Measurements from ENCODE around the gene OR4D2.

Gene OR4D2

DNA sequence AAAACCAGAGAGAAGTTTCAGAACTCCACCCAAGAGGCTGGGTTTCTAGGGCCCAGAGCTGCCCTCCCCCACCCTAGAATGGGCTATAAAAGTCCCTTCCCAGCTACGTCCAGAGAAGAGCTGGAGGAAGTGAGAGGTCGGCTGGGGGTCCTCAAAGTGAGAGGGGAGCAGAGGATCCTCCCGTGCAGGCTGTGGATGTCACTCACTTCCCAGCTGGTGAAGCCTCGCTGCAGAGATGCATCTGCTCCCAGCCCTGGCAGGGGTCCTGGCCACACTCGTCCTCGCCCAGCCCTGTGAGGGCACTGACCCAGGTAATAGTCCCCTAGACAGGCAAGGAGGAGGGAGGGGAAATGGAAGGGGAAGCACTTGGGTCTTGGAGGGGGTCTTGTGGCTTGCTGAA is 25.8 kb downstream of the OR4D2 start, which contains the start of gene EPX:
EPX (plus strand) TSS at position 115 of the 400 bp plus-strand sequence; CDS start at position 236, 121 bp downstream.
- Histone ChIP-seq H3K9ac (ENCODE audit: low read depth, low read length) (no peak within 1 kb of the TSS), H3K4me3 (ENCODE audit: low read depth in 1 of 2, low read length in 2 of 2) (no peak within 1 kb of the TSS), H3K4me1 (ENCODE audit: insufficient read depth, low read length) (no peaks in the 10 kb centered on the region), H3K4me2 (ENCODE audit: insufficient read depth, low read length) (no peak within 1 kb of the TSS), H3K27me3 (ENCODE audit: insufficient read depth, low read length, poor library complexity) (no peaks in the 10 kb centered on the region), H3K9me3 (ENCODE audit: insufficient read depth, low read length, severe bottlenecking) (no peaks in the 10 kb centered on the region), H3K36me3 (ENCODE audit: insufficient read depth, low read length) (no peaks in the 10 kb centered on the region), H2AFZ (ENCODE audit: low read depth, low read length) (no peak within 1 kb of the TSS), H4K20me1 (ENCODE audit: insufficient read depth, low read length) (no peaks in the 10 kb centered on the region; the same call in 1 of the 2 replicates), H3K27ac (ENCODE audit: low read length) (no peak within 1 kb of the TSS), H3K79me2 (ENCODE audit: insufficient read depth, low read length) (no peaks in the 10 kb centered on the region)
- no peak for TF ChIP-seq EZH2 (IDR thresholded peaks at IDR 0.05; ENCODE audit: borderline replicate concordance, low read depth, low read length, severe bottlenecking)
- TF ChIP-seq, protein P1, sequence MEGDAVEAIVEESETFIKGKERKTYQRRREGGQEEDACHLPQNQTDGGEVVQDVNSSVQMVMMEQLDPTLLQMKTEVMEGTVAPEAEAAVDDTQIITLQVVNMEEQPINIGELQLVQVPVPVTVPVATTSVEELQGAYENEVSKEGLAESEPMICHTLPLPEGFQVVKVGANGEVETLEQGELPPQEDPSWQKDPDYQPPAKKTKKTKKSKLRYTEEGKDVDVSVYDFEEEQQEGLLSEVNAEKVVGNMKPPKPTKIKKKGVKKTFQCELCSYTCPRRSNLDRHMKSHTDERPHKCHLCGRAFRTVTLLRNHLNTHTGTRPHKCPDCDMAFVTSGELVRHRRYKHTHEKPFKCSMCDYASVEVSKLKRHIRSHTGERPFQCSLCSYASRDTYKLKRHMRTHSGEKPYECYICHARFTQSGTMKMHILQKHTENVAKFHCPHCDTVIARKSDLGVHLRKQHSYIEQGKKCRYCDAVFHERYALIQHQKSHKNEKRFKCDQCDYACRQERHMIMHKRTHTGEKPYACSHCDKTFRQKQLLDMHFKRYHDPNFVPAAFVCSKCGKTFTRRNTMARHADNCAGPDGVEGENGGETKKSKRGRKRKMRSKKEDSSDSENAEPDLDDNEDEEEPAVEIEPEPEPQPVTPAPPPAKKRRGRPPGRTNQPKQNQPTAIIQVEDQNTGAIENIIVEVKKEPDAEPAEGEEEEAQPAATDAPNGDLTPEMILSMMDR (IDR thresholded peaks at IDR 0.05; ENCODE audit: borderline replicate concordance, extremely low read depth, low read length, poor library complexity, severe bottlenecking): no peak
- no peak for ATAC-seq (ENCODE audit: insufficient read depth, low read depth)
- DNase-seq: no peak

DNA sequence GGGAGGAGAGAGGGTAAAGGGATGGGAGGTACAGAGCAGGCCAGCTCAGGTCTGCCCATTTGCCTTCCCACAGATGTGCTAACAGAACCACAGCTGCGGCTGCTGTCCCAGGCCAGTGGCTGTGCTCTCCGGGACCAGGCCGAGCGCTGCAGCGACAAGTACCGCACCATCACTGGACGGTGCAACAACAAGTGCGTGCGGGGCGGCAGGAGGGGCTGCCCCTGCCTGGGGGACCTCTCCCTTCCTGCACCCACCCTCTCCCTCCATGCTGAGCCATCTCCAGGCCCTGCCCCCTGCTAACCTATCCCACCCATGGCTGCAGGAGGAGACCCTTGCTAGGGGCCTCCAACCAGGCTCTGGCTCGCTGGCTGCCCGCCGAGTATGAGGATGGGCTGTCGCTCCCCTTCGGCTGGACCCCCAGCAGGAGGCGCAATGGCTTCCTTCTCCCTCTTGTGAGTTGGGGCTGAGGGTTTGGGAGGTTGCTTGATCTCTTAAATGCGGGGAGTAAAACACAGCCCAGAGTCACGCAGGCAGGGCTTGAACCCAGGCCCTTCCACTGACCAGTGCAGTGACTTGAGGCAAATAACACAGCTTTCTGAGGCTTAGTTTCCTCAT is 27.0 kb downstream of the OR4D2 start:
- ATAC-seq (ENCODE audit: insufficient read depth, low read depth): no peak
- Histone ChIP-seq H3K79me2 (ENCODE audit: insufficient read depth, low read length) (no peaks in the 10 kb centered on the region), H3K9me3 (ENCODE audit: insufficient read depth, low read length, severe bottlenecking) (no peaks in the 10 kb centered on the region), H3K4me1 (ENCODE audit: insufficient read depth, low read length) (no peaks in the 10 kb centered on the region), H4K20me1 (ENCODE audit: insufficient read depth, low read length) (no peaks in the 10 kb centered on the region; the same call in 1 of the 2 replicates), H3K4me2 (ENCODE audit: insufficient read depth, low read length) (no peak overlapping the region), H2AFZ (ENCODE audit: low read depth, low read length) (no peak overlapping the region), H3K27me3 (ENCODE audit: insufficient read depth, low read length, poor library complexity) (no peaks in the 10 kb centered on the region), H3K4me3 (ENCODE audit: low read depth in 1 of 2, low read length in 2 of 2) (no peak overlapping the region), H3K27ac (ENCODE audit: low read length) (no peak overlapping the region), H3K36me3 (ENCODE audit: insufficient read depth, low read length) (no peaks in the 10 kb centered on the region), H3K9ac (ENCODE audit: low read depth, low read length) (no peak overlapping the region)
- TF ChIP-seq, protein P1 (IDR thresholded peaks at IDR 0.05; ENCODE audit: borderline replicate concordance, extremely low read depth, low read length, poor library complexity, severe bottlenecking): no peak
- TF ChIP-seq EZH2 (IDR thresholded peaks at IDR 0.05; ENCODE audit: borderline replicate concordance, low read depth, low read length, severe bottlenecking): no peak
- no peak for DNase-seq

DNA sequence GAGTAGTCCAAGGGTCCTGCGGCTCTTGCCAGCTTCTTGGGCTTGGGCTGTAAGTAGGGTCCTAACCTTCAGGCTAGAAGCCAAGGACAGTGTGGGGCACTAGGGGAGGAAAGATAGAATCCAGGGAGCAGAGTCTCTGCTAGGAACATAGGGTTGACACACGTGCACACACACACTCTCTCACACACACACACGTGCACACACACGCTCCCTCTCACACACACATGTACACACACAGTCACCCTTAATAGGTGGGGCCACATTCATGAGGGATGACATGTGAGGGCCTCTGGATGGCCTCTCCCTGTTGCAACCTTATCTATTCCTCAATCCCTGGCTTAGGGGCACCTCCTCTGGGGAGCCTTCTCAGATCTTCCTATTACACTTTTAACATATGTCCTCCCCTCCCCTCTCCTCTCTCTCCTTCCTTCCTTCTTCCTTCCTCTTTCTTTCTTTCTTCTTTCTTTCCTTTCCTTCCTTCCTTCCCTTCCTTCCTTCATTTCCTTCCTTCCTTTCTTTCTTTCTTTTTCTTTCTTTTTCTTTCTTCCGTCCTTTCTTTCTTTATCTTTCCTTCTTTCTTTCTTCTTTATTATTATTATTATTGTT is 28.8 kb downstream of the OR4D2 start:
- H3K79me2 ChIP-seq (ENCODE audit: insufficient read depth, low read length): no peaks in the 10 kb centered on the region
- H3K9ac ChIP-seq (ENCODE audit: low read depth, low read length): no peak overlapping the region
- DNase-seq: no peak
- H3K4me1 ChIP-seq (ENCODE audit: insufficient read depth, low read length): no peaks in the 10 kb centered on the region
- TF ChIP-seq, protein P1 (IDR thresholded peaks at IDR 0.05; ENCODE audit: borderline replicate concordance, extremely low read depth, low read length, poor library complexity, severe bottlenecking): no peak
- TF ChIP-seq EZH2 (IDR thresholded peaks at IDR 0.05; ENCODE audit: borderline replicate concordance, low read depth, low read length, severe bottlenecking): no peak
- no peak overlapping the region for H3K27ac ChIP-seq (ENCODE audit: low read length)
- no peak overlapping the region for H2AFZ ChIP-seq (ENCODE audit: low read depth, low read length)
- no peak for ATAC-seq (ENCODE audit: insufficient read depth, low read depth)
- no peaks in the 10 kb centered on the region for H3K36me3 ChIP-seq (ENCODE audit: insufficient read depth, low read length)
- no peak overlapping the region for H3K4me3 ChIP-seq (ENCODE audit: low read depth in 1 of 2, low read length in 2 of 2)
- no peak overlapping the region for H3K4me2 ChIP-seq (ENCODE audit: insufficient read depth, low read length)
- no peaks in the 10 kb centered on the region for H4K20me1 ChIP-seq (ENCODE audit: insufficient read depth, low read length)
- no peaks in the 10 kb centered on the region for H3K27me3 ChIP-seq (ENCODE audit: insufficient read depth, low read length, poor library complexity)
- H3K9me3 ChIP-seq (ENCODE audit: insufficient read depth, low read length, severe bottlenecking): no peaks in the 10 kb centered on the region

Data from DND-41 (cell line).